WERI-Rb-1 (cell line): ENCODE measurements around the gene KLHL3.

ENCODE experiments used
- DNase-seq: peaks from one replicate; pipeline ENCODE4 v3.0.0-alpha.2; 2020
- H3K27ac ChIP-seq: fragments of 250-450 bp; sonication (Bioruptor Pico); 2 replicates; pipeline ENCODE4 v1.5.1; 2020; ENCODE audit warnings: mild to moderate bottlenecking, moderate library complexity
- H3K27me3 ChIP-seq: fragments of 250-450 bp; sonication (Bioruptor Pico); 2 replicates; pipeline ENCODE4 v1.5.1; 2021; ENCODE audit warnings: mild to moderate bottlenecking, low read depth, moderate library complexity; ENCODE audit not compliant: insufficient read depth, severe bottlenecking
- H3K36me3 ChIP-seq: fragments of 250-450 bp; sonication (Bioruptor Pico); 2 replicates; pipeline ENCODE4 v1.5.1; 2020; ENCODE audit warnings: mild to moderate bottlenecking, moderate library complexity
- H3K4me3 ChIP-seq: 2 replicates; pipeline ENCODE4 v1.5.1; 2011; ENCODE audit warnings: low read depth, mild to moderate bottlenecking, control low read depth, low read length
- H3K9me3 ChIP-seq: fragments of 250-450 bp; sonication (Bioruptor Pico); 2 replicates; pipeline ENCODE4 v1.5.1; 2021; ENCODE audit warnings: mild to moderate bottlenecking, moderate library complexity; ENCODE audit not compliant: severe bottlenecking
- CTCF ChIP-seq: IDR thresholded peaks from 2 replicates; pipeline ENCODE4 v1.5.1; 2011; ENCODE audit warnings: low read depth, mild to moderate bottlenecking, control low read depth, inconsistent platforms, low read length

The KLHL3 gene

GRCh38 chr5:137750436-137750835 is 14.5 kb upstream of the KLHL3 start:
- Histone ChIP-seq H3K27ac (no peak overlapping the region), H3K36me3 (peaks cover 35% of the 10 kb centered on the region), H3K27me3 (no peaks in the 10 kb centered on the region), H3K4me3 (no peak overlapping the region), H3K9me3 (no peaks in the 10 kb centered on the region)
- DNase-seq = no peak
- no peak for TF ChIP-seq CTCF

DNA sequence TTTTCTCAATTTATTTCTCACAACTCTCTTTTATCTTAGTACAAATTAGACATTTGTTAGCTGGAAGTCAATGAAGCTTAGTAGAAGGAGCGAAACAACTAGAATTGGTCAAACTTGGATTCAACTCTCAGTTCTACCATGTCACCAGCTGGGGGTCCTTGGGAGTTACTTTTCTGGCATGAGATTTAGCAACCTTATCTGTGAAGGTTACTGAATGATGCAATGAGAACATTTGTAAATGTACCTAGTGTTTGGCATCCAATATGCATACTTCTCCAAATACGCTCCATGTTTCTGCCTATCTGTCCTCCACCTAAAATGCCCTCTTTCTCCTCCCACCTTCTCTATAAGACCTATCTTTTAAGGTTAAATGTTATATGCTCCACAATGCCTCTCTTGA is 12.0 kb upstream of the KLHL3 start:
- TF ChIP-seq CTCF = no peak
- peaks cover 23% of the 10 kb centered on the region for H3K36me3 ChIP-seq
- no peak overlapping the region for H3K27ac ChIP-seq
- no peaks in the 10 kb centered on the region for H3K27me3 ChIP-seq
- no peaks in the 10 kb centered on the region for H3K9me3 ChIP-seq
- no peak overlapping the region for H3K4me3 ChIP-seq
- DNase-seq = no peak

- DNase-seq = peak; percentile 64
- no peak overlapping the region for H3K4me3 ChIP-seq
- H3K36me3 ChIP-seq = no peaks in the 10 kb centered on the region
- no peak overlapping the region for H3K27ac ChIP-seq
- TF ChIP-seq CTCF = peak; percentile 65
- no peaks in the 10 kb centered on the region for H3K27me3 ChIP-seq
- H3K9me3 ChIP-seq = no peaks in the 10 kb centered on the region
Measured at GRCh38 chr5:137743031-137743640, 7.2 kb upstream of the KLHL3 start.

DNA sequence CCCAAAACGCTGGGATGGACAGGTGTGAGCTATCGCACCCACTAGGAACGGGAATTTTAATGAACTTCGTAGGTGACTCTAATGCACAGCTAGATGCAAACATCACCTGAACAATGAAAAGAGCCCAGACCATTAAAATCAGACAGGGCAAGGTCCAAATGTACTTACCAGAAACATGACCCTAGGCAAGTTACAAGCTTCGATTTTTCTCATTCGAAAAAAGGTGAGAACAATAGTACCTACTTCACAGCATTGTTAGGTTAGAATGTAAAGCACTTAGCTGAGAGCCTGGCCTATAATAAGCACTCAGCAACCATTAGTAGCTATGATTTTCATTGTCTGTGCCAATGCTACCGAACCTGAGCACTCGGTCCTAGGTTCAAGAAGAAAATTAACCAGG is 5.8 kb upstream of the KLHL3 start:
- no peaks in the 10 kb centered on the region for H3K9me3 ChIP-seq
- H3K27ac ChIP-seq = no peak overlapping the region
- no peaks in the 10 kb centered on the region for H3K27me3 ChIP-seq
- no peaks in the 10 kb centered on the region for H3K36me3 ChIP-seq
- H3K4me3 ChIP-seq = no peak overlapping the region
- DNase-seq = no peak
- TF ChIP-seq CTCF = no peak

GRCh38 chr5:137739737-137740136 is 3.8 kb upstream of the KLHL3 start:
- no peaks in the 10 kb centered on the region for H3K9me3 ChIP-seq
- no peak overlapping the region for H3K27ac ChIP-seq
- TF ChIP-seq CTCF = no peak

DNA sequence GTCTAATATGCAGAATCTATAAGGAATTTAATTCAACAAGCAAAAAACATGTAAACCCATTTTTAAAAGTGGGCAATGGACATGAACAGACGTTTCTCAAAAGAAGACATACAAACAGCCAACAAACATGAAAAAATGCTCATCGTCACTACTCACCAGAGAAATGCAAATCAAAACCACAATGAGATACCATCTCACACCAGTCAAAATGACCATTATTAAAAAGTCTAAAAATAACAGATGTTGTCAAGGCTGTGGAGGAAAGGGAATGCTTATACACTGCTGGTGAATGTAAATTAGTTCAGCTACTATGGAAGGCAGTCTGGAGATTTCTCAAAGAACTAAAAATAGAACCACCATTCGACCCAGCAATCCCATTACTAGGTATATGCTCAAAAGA is 3.1 kb upstream of the KLHL3 start:
- H3K27me3 ChIP-seq = no peaks in the 10 kb centered on the region
- no peak for DNase-seq

More at GRCh38 chr5:137739737-137740136, 3.8 kb upstream of the KLHL3 start:
- Histone ChIP-seq H3K27me3 (no peaks in the 10 kb centered on the region), H3K4me3 (no peak overlapping the region), H3K36me3 (no peaks in the 10 kb centered on the region)
- no peak for DNase-seq

More for the DNA sequence above, 3.1 kb upstream of the KLHL3 start:
- H3K36me3 ChIP-seq = no peaks in the 10 kb centered on the region
- no peak overlapping the region for H3K4me3 ChIP-seq
- no peaks in the 10 kb centered on the region for H3K9me3 ChIP-seq
- no peak overlapping the region for H3K27ac ChIP-seq
- TF ChIP-seq CTCF = no peak
